Heart left ventricle (tissue), 16 donors: Measurements from ENCODE around the gene HSD17B13. TPM values are rescaled to one million over a fixed set of nuclear protein-coding genes. Genes with fewer than 3 reads are reported as not detected.

ENCODE experiments used
- ATAC-seq, 4 donors: fragments of 200-7000 bp; cut with Tn5 transposase; one replicate each; pipeline ENCODE4 v1.9.1; 2020 to 2022; ENCODE audit warnings: moderate library complexity in 4 of 4, mild to moderate bottlenecking in 3 of 4, moderate number of reproducible peaks in 1 of 4
- DNase-seq, 5 donors: peaks; one replicate each; pipeline ENCODE4 v3.0.0-alpha.2; 2020
- H3K27ac ChIP-seq, 12 donors: fragments of 200-600 bp; sonication (generic) in 4 of 12; one replicate each; pipeline versions ENCODE4 v1.5.0 to v1.8.0; 2016 to 2022; ENCODE audit warnings: mild to moderate bottlenecking in 2 of 12
- H3K27me3 ChIP-seq, 9 donors: fragments of 200-600 bp; sonication (generic) in 2 of 9; one replicate each; pipeline versions ENCODE4 v1.5.1 to v1.8.0; 2016 to 2022; ENCODE audit warnings: mild to moderate bottlenecking in 3 of 9
- H3K36me3 ChIP-seq, 9 donors: fragments of 200-600 bp; sonication (generic) in 2 of 9; one replicate each; pipeline versions ENCODE4 v1.5.0 to v1.8.0; 2018 to 2022; ENCODE audit warnings: mild to moderate bottlenecking in 2 of 9
- H3K4me1 ChIP-seq, 12 donors: fragments of 200-600 bp; sonication (generic) in 4 of 12; one replicate each; pipeline versions ENCODE4 v1.5.0 to v1.8.0; 2016 to 2022; ENCODE audit warnings: mild to moderate bottlenecking in 3 of 12
- H3K4me3 ChIP-seq, 12 donors: fragments of 200-600 bp; sonication (generic) in 4 of 12; one replicate each; pipeline versions ENCODE4 v1.5.0 to v1.8.0; 2017 to 2022; ENCODE audit warnings: mild to moderate bottlenecking in 9 of 12, moderate library complexity in 4 of 12
- H3K9me3 ChIP-seq, 12 donors: fragments of 200-600 bp; sonication (generic) in 4 of 12; one replicate each; pipeline versions ENCODE4 v1.5.0 to v1.8.0; 2016 to 2022; ENCODE audit warnings: mild to moderate bottlenecking in 1 of 12
- POLR2A ChIP-seq, 2 donors: fragments of 450-650 bp; IDR thresholded peaks; one replicate each; pipeline ENCODE4 v1.6.1; 2017; ENCODE audit warnings: antibody characterized with exemption in 2 of 2, mild to moderate bottlenecking in 2 of 2, moderate library complexity in 2 of 2
- WGBS, 4 donors: extraction: QIAGEN DNeasy Blood & Tissue Kit in 2 of 4; methylation state at CpG; one replicate each; pipeline versions ENCODE4 v1.1.5 to v1.1.7; 2013 to 2018; 5-methylcytosine and 5-hydroxymethylcytosine counted together
- intact Hi-C, 10 donors: fragments of 100-400 bp; cut with DNase I; formaldehyde crosslinking; loops; one replicate each; pipeline versions ENCODE4 v1.11.1 to v1.14.2; 2022
- polyA plus RNA-seq, 2 donors: library from polyadenylated mRNA; stranded (reverse); fragments of 200-250 nt; gene quantifications; one replicate each; pipeline ENCODE4 v1.2.3, GENCODE V29; 2013
- total RNA-seq, 9 donors: library from RNA; depleted of rRNA in 2 of 9; stranded (reverse); fragments of >200 nt in 2 of 9; fragmentation: NEBNext Ultra II Directional in 3 of 9; extraction: Animal tissue kit (Norgen Biotek cat#: 25700) in 3 of 9; gene quantifications; one replicate each; pipeline versions ENCODE4 v1.1.0 to v1.2.4, GENCODE V29; 2016 to 2023
- TF ChIP-seq, protein P1 (sequence below), 12 donors: fragments of 200-600 bp; sonication (generic) in 4 of 12; IDR thresholded peaks; one replicate each; pipeline versions ENCODE4 v1.5.0 to v1.8.0; 2018 to 2022; ENCODE audit warnings: antibody characterized with exemption in 12 of 12, mild to moderate bottlenecking in 5 of 12
- donor health status: ischemic (EF 13 %, LVEDD 7.1; RV severe dilation, severe dysfunction).
- donor health status: healthy with polysubstance abuse.
- donor health status: DM: no; HTN: yes; CAD: no.
- donor health status: DM: no; HTN: no; CAD: no.
- donor health status: ischemic (EF 25% LVEDD 6.9; RV normal size, moderate dysfunction).
- donor health status: ischemic (EF 25% LVEDD 5.7; RV mildly dilated, moderate dysfunction).
- donor health status: healthy.
- donor health status: DM: yes; HTN: yes; CAD: no.
- donor health status: ischemic (EF 35%, LVEDD 5.7; RV mildly dilated, moderate dysfunction).
- donor health status: nonischemic (EF 11% LVEDD 7.7; RV severe dilation, severe dysfunction).
- donor health status: DM: yes; HTN: yes; CAD: no.
- donor health status: PGD.
- donor health status: ischemic (EF 29% LVEDD 5.4; RV normal size, mild dysfunction).
- donor health status: nonischemic (EF 23%, LVEDD 6.1; RV moderate dilation, normal function).

Gene HSD17B13
- total and polyA plus RNA-seq, 11 donors: 0.11 to 0.73 (median 0.23) TPM; not detected in 4

DNA sequence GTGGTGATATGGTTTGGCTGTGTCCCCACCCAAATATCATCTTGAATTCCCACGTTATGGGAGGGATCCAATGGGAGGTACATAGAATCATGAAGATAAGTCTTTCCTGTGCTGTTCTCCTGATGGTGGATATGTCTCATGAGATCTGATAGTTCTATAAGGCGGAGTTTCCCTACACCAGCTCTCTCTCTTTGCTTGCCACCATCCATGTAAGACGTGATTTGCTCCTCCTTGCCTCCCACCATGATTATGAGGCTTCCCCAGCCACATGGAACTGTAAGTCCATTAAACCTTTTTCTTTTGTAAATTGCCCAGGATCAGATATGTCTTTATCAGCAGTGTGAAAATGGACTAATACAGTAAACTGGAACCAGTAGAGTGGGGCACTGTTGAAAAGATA is 39.5 kb downstream of the HSD17B13 start:
- intact Hi-C loops: no loop called here
- Histone ChIP-seq H3K27ac (no peak overlapping the region), H3K4me3 (no peak overlapping the region), H3K9me3 (peaks cover 0 to 36% (median 9%) of the 10 kb centered on the region in 12 donors), H3K27me3 (no peaks in the 10 kb centered on the region), H3K4me1 (no peaks in the 10 kb centered on the region), H3K36me3 (no peaks in the 10 kb centered on the region)
- ATAC-seq (no peak), DNase-seq (no peak)
- 60 to 77% (median 70%) methylated on average over 3 of the region's 3 CpGs for WGBS, 4 donors
- TF ChIP-seq, protein P1, sequence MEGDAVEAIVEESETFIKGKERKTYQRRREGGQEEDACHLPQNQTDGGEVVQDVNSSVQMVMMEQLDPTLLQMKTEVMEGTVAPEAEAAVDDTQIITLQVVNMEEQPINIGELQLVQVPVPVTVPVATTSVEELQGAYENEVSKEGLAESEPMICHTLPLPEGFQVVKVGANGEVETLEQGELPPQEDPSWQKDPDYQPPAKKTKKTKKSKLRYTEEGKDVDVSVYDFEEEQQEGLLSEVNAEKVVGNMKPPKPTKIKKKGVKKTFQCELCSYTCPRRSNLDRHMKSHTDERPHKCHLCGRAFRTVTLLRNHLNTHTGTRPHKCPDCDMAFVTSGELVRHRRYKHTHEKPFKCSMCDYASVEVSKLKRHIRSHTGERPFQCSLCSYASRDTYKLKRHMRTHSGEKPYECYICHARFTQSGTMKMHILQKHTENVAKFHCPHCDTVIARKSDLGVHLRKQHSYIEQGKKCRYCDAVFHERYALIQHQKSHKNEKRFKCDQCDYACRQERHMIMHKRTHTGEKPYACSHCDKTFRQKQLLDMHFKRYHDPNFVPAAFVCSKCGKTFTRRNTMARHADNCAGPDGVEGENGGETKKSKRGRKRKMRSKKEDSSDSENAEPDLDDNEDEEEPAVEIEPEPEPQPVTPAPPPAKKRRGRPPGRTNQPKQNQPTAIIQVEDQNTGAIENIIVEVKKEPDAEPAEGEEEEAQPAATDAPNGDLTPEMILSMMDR (IDR thresholded peaks at IDR 0.05): no peak
- no peak for TF ChIP-seq POLR2A (IDR thresholded peaks at IDR 0.05)

DNA sequence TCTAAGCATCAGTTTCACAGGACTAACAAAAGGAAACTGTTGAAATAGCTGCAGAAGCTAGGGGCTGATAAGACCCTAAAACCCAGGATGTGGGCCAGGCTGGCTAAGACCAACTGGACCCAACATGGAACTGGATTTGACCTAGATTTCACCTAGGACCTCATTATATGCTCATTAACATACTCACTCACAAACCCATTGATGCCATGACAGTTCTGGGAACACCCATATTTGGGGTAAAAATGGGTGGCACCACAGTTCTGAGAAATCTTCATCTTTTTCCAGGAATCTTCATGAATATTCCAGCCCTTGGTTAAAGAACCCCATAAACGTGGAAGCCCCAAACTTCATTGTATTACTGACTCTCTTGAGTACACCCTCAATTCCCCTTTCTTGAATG is 41.1 kb downstream of the HSD17B13 start:
- no peak for ATAC-seq
- intact Hi-C loops: no loop called here
- 69 to 83% (median 75%) methylated on average over 1 of the region's 1 CpG for WGBS, 4 donors
- Histone ChIP-seq H3K27ac (no peak overlapping the region), H3K27me3 (no peaks in the 10 kb centered on the region), H3K36me3 (no peaks in the 10 kb centered on the region), H3K4me3 (no peak overlapping the region), H3K4me1 (no peaks in the 10 kb centered on the region), H3K9me3 (peaks cover 0 to 29% (median 8%) of the 10 kb centered on the region in 12 donors)
- TF ChIP-seq, protein P1 (IDR thresholded peaks at IDR 0.05): no peak
- TF ChIP-seq POLR2A (IDR thresholded peaks at IDR 0.05): no peak
- DNase-seq: no peak

DNA sequence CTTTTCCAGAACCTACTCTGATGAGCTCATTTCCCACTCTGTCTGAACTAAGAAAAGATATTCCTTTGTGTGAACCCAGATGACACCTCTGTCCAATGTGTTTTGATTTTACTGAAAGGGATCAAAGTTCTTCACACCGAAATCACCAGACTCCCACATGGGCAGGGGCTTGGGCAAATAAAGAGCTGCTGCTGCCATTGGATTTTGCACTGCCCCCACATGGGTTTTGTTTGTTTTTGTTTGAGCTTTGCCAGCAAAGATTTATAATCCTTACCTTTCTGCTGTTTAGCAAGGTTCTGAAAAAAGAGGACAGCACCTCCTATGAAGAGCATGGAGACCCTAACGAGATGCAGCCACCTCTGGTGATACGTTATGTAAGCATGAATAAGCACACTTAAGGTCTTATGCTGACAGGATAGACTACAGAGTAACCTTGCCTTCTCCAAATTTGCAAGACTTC is 44.3 kb downstream of the HSD17B13 start:
- Histone ChIP-seq H3K9me3 (no peaks in the 10 kb centered on the region), H3K4me1 (no peaks in the 10 kb centered on the region), H3K27ac (peak overlapping the region in 1 of 12 donors; percentile 30), H3K27me3 (no peaks in the 10 kb centered on the region), H3K4me3 (no peak overlapping the region), H3K36me3 (no peaks in the 10 kb centered on the region)
- intact Hi-C loops: loop anchor here in 4 of 10 donors (10.0 kb wide), 4 partner anchors 46 to 566 kb away; partner anchors contain the start of genes HSD17B13 (in 1 of the 4) and MEPE (in 1 of the 4)
- no peak for ATAC-seq
- TF ChIP-seq, protein P1 (IDR thresholded peaks at IDR 0.05): no peak
- no peak for TF ChIP-seq POLR2A (IDR thresholded peaks at IDR 0.05)
- no peak for DNase-seq
- WGBS, 4 donors: 58 to 72% (median 67%) methylated on average over 3 of the region's 3 CpGs

DNA sequence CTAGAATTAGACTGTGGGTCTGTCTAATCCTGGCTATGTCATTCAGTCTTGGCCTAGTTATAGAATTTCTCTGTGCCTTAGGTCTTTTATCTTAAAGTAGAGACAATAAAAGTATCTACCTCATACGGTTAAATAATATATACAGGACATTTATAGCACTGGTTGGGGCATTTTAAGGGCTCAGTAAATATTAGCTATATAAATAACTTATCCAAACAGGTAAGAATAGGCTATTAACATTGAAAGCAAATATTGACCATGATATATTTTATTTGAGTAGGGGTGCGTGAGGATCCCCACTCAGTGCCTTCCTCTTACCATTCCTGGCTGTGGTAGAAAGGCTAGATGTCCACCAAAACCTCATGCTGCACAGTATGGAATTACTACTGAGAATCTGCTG is 47.4 kb downstream of the HSD17B13 start:
- ATAC-seq (no peak), DNase-seq (no peak)
- H3K27ac ChIP-seq: no peak overlapping the region
- WGBS, 4 donors: 91 to 98% (median 96%) methylated on average over 2 of the region's 2 CpGs
- H3K4me1 ChIP-seq: no peaks in the 10 kb centered on the region
- H3K36me3 ChIP-seq: no peaks in the 10 kb centered on the region
- TF ChIP-seq, protein P1 (IDR thresholded peaks at IDR 0.05): no peak
- no peak for TF ChIP-seq POLR2A (IDR thresholded peaks at IDR 0.05)
- no peaks in the 10 kb centered on the region for H3K9me3 ChIP-seq
- H3K4me3 ChIP-seq: no peak overlapping the region
- intact Hi-C loops: loop anchor here in 4 of 10 donors (10.0 kb wide), 4 partner anchors 49 to 569 kb away; partner anchors contain the start of genes HSD17B13 (in 1 of the 4) and MEPE (in 1 of the 4)
- H3K27me3 ChIP-seq: no peaks in the 10 kb centered on the region
